ENCODE results near the gene SOBP.

Gene SOBP

DNA sequence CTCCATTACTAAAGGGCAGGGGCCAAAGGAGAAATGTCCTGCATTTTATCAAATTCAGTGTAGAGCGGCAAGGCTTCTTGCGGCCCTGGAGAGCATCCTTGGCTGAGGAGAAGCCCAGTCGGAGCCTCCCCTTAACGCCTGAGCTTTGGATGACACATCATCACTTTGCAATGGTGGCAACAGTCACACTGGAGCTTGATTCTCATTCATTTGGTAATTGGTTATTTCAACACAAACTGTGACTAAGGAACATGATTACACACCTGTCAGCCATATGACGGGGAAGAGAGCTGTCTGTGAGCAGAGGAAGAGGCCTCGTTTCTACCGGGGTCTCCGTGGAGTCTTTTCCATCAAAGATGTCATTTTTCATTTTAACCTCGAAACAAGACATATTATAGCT lies 81.4 kb downstream of the SOBP start (continued):
- TF ChIP-seq ZNF785 (tag by site-specific recombination; IDR thresholded peaks at IDR 0.05) (no peak), HOXA7 (CRISPR knock-in tag; IDR thresholded peaks at IDR 0.05; ENCODE audit: borderline replicate concordance) (no peak), ZFP3 (tag by site-specific recombination; IDR thresholded peaks at IDR 0.05; ENCODE audit: low read depth) (no peak), SCRT2 (tag by site-specific recombination; IDR thresholded peaks at IDR 0.05) (no peak), ZNF37A (tag by site-specific recombination; IDR thresholded peaks at IDR 0.05) (no peak), ZNF777 (tag by site-specific recombination; IDR thresholded peaks at IDR 0.05; ENCODE audit: borderline replicate concordance) (no peak), ZNF610 (tag by site-specific recombination; IDR thresholded peaks at IDR 0.05; ENCODE audit: borderline replicate concordance) (no peak)

DNA sequence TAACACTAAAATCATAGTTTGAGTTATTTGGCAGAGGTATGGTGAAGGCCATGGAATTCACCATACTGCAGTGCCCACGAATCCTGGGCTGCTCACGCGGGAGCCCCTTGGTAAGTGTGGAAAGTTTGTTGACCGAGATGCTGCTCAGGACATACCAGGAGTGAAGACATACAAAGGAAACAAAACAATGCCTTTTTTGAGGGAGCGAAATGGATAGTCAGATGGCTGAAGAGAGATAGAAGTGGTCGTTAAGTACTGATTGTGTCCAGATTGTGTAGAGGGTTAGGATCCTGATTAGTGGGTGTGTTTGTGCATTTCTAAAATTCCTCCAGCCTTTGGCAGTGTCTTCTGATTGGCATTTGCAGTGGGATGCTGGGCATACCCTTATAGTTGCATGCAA lies 83.0 kb downstream of the SOBP start:
- Histone ChIP-seq H3K36me3 (ENCODE audit: control insufficient read depth in 2 of 2, insufficient read depth in 1 of 2, low read length in 2 of 2) (peaks cover 0 to 14% of the 10 kb centered on the region in 2 experiments; a peak in 1 of 3 replicates), H3K4me1 (ENCODE audit: control insufficient read depth, insufficient read depth, low read length) (no peaks in the 10 kb centered on the region), H3K9me3 (ENCODE audit: control insufficient read depth, insufficient read depth, low read depth, low read length) (no peaks in the 10 kb centered on the region), H3K27ac (ENCODE audit: extremely low read depth, low read depth, low read length) (no peak overlapping the region), H3K4me3 (ENCODE audit: low read depth, low read length) (no peak overlapping the region)
- TF ChIP-seq ZSCAN16 (tag by site-specific recombination; IDR thresholded peaks at IDR 0.05) (no peak), ZBTB17 (tag by site-specific recombination; IDR thresholded peaks at IDR 0.05) (no peak), ZNF112 (tag by site-specific recombination; IDR thresholded peaks at IDR 0.05) (no peak), ZNF776 (tag by site-specific recombination; IDR thresholded peaks at IDR 0.05; ENCODE audit: borderline replicate concordance) (no peak), ZNF791 (tag by site-specific recombination; IDR thresholded peaks at IDR 0.05) (no peak), ZNF10 (tag by site-specific recombination; IDR thresholded peaks at IDR 0.05) (no peak), SP3 (tag by site-specific recombination; IDR thresholded peaks at IDR 0.05) (no peak), ZNF600 (tag by site-specific recombination; IDR thresholded peaks at IDR 0.05) (no peak), ZNF654 (tag by site-specific recombination; IDR thresholded peaks at IDR 0.05; ENCODE audit: low read depth) (no peak), ZNF571 (tag by site-specific recombination; IDR thresholded peaks at IDR 0.05) (no peak), ZNF335 (tag by site-specific recombination; conservative IDR thresholded peaks at IDR 0.05) (no peak), ZBTB48 (tag by site-specific recombination; IDR thresholded peaks at IDR 0.05) (no peak), ZNF416 (tag by site-specific recombination; IDR thresholded peaks at IDR 0.05) (no peak), GLI2 (tag by site-specific recombination; IDR thresholded peaks at IDR 0.05; ENCODE audit: borderline replicate concordance, low read depth) (no peak), ZNF555 (tag by site-specific recombination; conservative IDR thresholded peaks at IDR 0.05) (no peak), ZNF529 (tag by site-specific recombination; IDR thresholded peaks at IDR 0.05; ENCODE audit: insufficient replicate concordance) (no peak), ZNF501 (tag by site-specific recombination; IDR thresholded peaks at IDR 0.05) (no peak)
- TF ChIP-seq, protein P1, sequence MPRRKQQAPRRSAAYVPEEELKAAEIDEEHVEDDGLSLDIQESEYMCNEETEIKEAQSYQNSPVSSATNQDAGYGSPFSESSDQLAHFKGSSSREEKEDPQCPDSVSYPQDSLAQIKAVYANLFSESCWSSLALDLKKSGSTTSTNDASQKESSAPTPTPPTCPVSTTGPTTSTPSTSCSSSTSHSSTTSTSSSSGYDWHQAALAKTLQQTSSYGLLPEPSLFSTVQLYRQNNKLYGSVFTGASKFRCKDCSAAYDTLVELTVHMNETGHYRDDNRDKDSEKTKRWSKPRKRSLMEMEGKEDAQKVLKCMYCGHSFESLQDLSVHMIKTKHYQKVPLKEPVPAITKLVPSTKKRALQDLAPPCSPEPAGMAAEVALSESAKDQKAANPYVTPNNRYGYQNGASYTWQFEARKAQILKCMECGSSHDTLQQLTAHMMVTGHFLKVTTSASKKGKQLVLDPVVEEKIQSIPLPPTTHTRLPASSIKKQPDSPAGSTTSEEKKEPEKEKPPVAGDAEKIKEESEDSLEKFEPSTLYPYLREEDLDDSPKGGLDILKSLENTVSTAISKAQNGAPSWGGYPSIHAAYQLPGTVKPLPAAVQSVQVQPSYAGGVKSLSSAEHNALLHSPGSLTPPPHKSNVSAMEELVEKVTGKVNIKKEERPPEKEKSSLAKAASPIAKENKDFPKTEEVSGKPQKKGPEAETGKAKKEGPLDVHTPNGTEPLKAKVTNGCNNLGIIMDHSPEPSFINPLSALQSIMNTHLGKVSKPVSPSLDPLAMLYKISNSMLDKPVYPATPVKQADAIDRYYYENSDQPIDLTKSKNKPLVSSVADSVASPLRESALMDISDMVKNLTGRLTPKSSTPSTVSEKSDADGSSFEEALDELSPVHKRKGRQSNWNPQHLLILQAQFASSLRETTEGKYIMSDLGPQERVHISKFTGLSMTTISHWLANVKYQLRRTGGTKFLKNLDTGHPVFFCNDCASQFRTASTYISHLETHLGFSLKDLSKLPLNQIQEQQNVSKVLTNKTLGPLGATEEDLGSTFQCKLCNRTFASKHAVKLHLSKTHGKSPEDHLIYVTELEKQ (tag by site-specific recombination; IDR thresholded peaks at IDR 0.05; ENCODE audit: borderline replicate concordance), result no peak
- TF ChIP-seq, protein P2, sequence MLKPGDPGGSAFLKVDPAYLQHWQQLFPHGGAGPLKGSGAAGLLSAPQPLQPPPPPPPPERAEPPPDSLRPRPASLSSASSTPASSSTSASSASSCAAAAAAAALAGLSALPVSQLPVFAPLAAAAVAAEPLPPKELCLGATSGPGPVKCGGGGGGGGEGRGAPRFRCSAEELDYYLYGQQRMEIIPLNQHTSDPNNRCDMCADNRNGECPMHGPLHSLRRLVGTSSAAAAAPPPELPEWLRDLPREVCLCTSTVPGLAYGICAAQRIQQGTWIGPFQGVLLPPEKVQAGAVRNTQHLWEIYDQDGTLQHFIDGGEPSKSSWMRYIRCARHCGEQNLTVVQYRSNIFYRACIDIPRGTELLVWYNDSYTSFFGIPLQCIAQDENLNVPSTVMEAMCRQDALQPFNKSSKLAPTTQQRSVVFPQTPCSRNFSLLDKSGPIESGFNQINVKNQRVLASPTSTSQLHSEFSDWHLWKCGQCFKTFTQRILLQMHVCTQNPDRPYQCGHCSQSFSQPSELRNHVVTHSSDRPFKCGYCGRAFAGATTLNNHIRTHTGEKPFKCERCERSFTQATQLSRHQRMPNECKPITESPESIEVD (tag by site-specific recombination; IDR thresholded peaks at IDR 0.05), result no peak
- TF ChIP-seq, protein P3, sequence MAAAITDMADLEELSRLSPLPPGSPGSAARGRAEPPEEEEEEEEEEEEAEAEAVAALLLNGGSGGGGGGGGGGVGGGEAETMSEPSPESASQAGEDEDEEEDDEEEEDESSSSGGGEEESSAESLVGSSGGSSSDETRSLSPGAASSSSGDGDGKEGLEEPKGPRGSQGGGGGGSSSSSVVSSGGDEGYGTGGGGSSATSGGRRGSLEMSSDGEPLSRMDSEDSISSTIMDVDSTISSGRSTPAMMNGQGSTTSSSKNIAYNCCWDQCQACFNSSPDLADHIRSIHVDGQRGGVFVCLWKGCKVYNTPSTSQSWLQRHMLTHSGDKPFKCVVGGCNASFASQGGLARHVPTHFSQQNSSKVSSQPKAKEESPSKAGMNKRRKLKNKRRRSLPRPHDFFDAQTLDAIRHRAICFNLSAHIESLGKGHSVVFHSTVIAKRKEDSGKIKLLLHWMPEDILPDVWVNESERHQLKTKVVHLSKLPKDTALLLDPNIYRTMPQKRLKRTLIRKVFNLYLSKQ (tag by site-specific recombination; IDR thresholded peaks at IDR 0.05; ENCODE audit: borderline replicate concordance), result no peak
- ChIA-PET POLR2A (no interaction called here), CTCF (interaction anchor here (2.6 kb wide), 1 partner anchor 255 kb away, joined by 7 read pairs; no protein-coding TSS in a partner anchor)

Measured in HEK293 (cell line).